ENCODE measurements around the gene SHE. TPM values are rescaled to one million over a fixed set of nuclear protein-coding genes. Genes with fewer than 3 reads are reported as not detected.

Gene SHE
- total RNA-seq, 4 donors from 2014 or later, result 14.6 to 44.5 (median 27.2) TPM

DNA sequence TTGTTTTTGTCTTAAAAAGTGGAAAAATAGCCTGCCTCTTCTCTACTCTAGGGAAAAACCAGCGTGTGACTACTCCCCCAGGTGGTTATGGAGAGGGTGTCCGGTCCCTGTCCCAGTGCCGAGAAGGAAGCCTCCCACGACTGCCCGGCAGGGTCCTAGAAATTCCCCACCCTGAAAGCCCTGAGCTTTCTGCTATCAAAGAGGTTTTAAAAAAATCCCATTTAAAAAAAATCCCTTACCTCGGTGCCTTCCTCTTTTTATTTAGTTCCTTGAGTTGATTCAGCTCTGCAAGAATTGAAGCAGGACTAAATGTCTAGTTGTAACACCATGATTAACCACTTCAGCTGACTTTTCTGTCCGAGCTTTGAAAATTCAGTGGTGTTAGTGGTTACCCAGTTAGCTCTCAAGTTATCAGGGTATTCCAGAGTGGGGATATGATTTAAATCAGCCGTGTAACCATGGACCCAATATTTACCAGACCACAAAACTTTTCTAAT, 35.2 kb downstream of the SHE start:
- Histone ChIP-seq H3K4me1 (no peaks in the 10 kb centered on the region), H3K36me3 (no peaks in the 10 kb centered on the region), H3K27me3 (no peaks in the 10 kb centered on the region), H3K4me3 (no peak overlapping the region), H3K27ac (peak overlapping the region; percentile 21 to 53), H3K9me3 (no peaks in the 10 kb centered on the region)
- DNase-seq, result peak in 1 of 2 donors; percentile 32
- TF ChIP-seq, protein P1, sequence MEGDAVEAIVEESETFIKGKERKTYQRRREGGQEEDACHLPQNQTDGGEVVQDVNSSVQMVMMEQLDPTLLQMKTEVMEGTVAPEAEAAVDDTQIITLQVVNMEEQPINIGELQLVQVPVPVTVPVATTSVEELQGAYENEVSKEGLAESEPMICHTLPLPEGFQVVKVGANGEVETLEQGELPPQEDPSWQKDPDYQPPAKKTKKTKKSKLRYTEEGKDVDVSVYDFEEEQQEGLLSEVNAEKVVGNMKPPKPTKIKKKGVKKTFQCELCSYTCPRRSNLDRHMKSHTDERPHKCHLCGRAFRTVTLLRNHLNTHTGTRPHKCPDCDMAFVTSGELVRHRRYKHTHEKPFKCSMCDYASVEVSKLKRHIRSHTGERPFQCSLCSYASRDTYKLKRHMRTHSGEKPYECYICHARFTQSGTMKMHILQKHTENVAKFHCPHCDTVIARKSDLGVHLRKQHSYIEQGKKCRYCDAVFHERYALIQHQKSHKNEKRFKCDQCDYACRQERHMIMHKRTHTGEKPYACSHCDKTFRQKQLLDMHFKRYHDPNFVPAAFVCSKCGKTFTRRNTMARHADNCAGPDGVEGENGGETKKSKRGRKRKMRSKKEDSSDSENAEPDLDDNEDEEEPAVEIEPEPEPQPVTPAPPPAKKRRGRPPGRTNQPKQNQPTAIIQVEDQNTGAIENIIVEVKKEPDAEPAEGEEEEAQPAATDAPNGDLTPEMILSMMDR (IDR thresholded peaks at IDR 0.05), result peak in 3 of 4 experiments; percentile 23 to 49 (median 44)
- no peak for TF ChIP-seq POLR2A (IDR thresholded peaks at IDR 0.05)
- intact Hi-C loops (cut with DNase I; ENCODE audit: low total_unique reads), result no loop called here

- H3K4me1 ChIP-seq, result no peaks in the 10 kb centered on the region
- intact Hi-C loops (cut with DNase I; ENCODE audit: low total_unique reads), result no loop called here
These were observed 36.0 kb downstream of the SHE start for GRCh38 chr1:154466206-154466605.

GRCh38 chr1:154465621-154466195, 36.5 kb downstream of the SHE start:
- Histone ChIP-seq H3K4me1 (no peaks in the 10 kb centered on the region), H3K27me3 (no peaks in the 10 kb centered on the region), H3K27ac (peak overlapping the region; percentile 21 to 53), H3K9me3 (no peaks in the 10 kb centered on the region), H3K4me3 (no peak overlapping the region), H3K36me3 (no peaks in the 10 kb centered on the region)
- no peak for TF ChIP-seq POLR2A (IDR thresholded peaks at IDR 0.05)
- TF ChIP-seq, protein P1 (IDR thresholded peaks at IDR 0.05), result no peak
- intact Hi-C loops (cut with DNase I; ENCODE audit: low total_unique reads), result no loop called here
- DNase-seq, result no peak

More at GRCh38 chr1:154466206-154466605, 36.0 kb downstream of the SHE start:
- H3K9me3 ChIP-seq, result no peaks in the 10 kb centered on the region
- H3K27ac ChIP-seq, result peak overlapping the region; percentile 21 to 53
- TF ChIP-seq POLR2A (IDR thresholded peaks at IDR 0.05), result no peak
- TF ChIP-seq, protein P1 (IDR thresholded peaks at IDR 0.05), result no peak
- H3K27me3 ChIP-seq, result no peaks in the 10 kb centered on the region
- no peaks in the 10 kb centered on the region for H3K36me3 ChIP-seq
- no peak for DNase-seq
- no peak overlapping the region for H3K4me3 ChIP-seq

- Histone ChIP-seq H3K27ac (peak overlapping the region; percentile 7 to 53), H3K4me3 (no peak overlapping the region), H3K9me3 (no peaks in the 10 kb centered on the region), H3K36me3 (no peaks in the 10 kb centered on the region), H3K4me1 (no peaks in the 10 kb centered on the region), H3K27me3 (no peaks in the 10 kb centered on the region)
- no peak for TF ChIP-seq POLR2A (IDR thresholded peaks at IDR 0.05)
- TF ChIP-seq, protein P1 (IDR thresholded peaks at IDR 0.05), result no peak
- intact Hi-C loops (cut with DNase I; ENCODE audit: low total_unique reads), result no loop called here
- DNase-seq, result no peak
These were observed 38.7 kb downstream of the SHE start for GRCh38 chr1:154463512-154463990.

- Histone ChIP-seq H3K36me3 (no peaks in the 10 kb centered on the region), H3K27ac (no peak overlapping the region), H3K9me3 (no peaks in the 10 kb centered on the region), H3K4me3 (no peak overlapping the region), H3K4me1 (no peaks in the 10 kb centered on the region), H3K27me3 (no peaks in the 10 kb centered on the region)
- intact Hi-C loops (cut with DNase I; ENCODE audit: low total_unique reads), result no loop called here
- TF ChIP-seq, protein P1 (IDR thresholded peaks at IDR 0.05), result no peak
- no peak for TF ChIP-seq POLR2A (IDR thresholded peaks at IDR 0.05)
- no peak for DNase-seq
These were observed 41.4 kb downstream of the SHE start for GRCh38 chr1:154460695-154461260.
